IgD-negative memory B cell (primary cell): ENCODE data around the gene GLG1. TPM values are rescaled to one million over a fixed set of nuclear protein-coding genes. Genes with fewer than 3 reads are reported as not detected.
"Not testable (repeated sequence)": the region's sequence is repeated elsewhere in the genome, so short reads cannot be mapped to it uniquely, and the experiment has no call there.

Experiments
- H3K27ac Mint-ChIP-seq, 3 donors: one replicate each; pipeline ENCODE4 v1.8.0; 2020 to 2022; ENCODE audit warnings: mild to moderate bottlenecking in 3 of 3, mixed read lengths in 3 of 3, moderate library complexity in 1 of 3
- H3K27me3 Mint-ChIP-seq: one replicate; pipeline ENCODE4 v1.8.0; 2021; ENCODE audit warnings: mixed read lengths
- H3K36me3 Mint-ChIP-seq: one replicate; pipeline ENCODE4 v1.8.0; 2020; ENCODE audit warnings: mild to moderate bottlenecking, mixed read lengths
- H3K4me1 Mint-ChIP-seq, 3 donors: one replicate each; pipeline ENCODE4 v1.8.0; 2020 to 2022; ENCODE audit warnings: mixed read lengths in 3 of 3, mild to moderate bottlenecking in 1 of 3
- H3K4me3 Mint-ChIP-seq, 4 donors: one replicate each; pipeline ENCODE4 v1.8.0; 2020 to 2022; ENCODE audit warnings: mild to moderate bottlenecking in 4 of 4, mixed read lengths in 4 of 4, moderate library complexity in 3 of 4
- H3K9me3 Mint-ChIP-seq, 3 donors: one replicate each; pipeline ENCODE4 v1.8.0; 2020 to 2021; ENCODE audit warnings: mixed read lengths in 3 of 3, mild to moderate bottlenecking in 1 of 3
- polyA plus RNA-seq: library from polyadenylated mRNA; unstranded; fragments of 300-500 nt; fragmentation: Illumina TruSeq; gene quantifications from one replicate; pipeline ENCODE4 v1.2.3, GENCODE V29; 2021

GLG1 gene
- polyA plus RNA-seq, 1 donor from 2014 or later: 91.8 TPM

DNA sequence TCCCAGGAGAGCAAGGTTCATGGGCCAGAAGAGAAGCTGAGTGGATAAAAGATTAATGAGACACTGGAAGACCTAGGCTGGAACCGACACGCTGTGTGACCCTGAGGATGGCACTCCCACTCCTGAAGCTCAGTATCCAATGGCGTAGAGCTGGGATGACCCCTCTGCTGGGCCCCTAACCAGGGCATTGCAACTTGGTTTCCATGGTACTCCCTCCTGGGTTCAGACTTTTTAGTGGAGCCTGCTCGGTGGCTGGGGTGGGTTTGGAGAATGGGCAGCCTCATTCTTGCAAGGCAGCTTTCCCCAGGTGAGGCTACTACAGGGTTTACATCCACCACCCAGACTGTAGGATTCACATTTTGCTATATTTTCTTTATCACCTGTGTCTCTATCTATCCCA, 183.2 kb downstream of the GLG1 start:
- H3K4me3 Mint-ChIP-seq, H3K27ac Mint-ChIP-seq, H3K9me3 Mint-ChIP-seq, H3K4me1 Mint-ChIP-seq, H3K27me3 Mint-ChIP-seq, H3K36me3 Mint-ChIP-seq: not testable (repeated sequence)

DNA sequence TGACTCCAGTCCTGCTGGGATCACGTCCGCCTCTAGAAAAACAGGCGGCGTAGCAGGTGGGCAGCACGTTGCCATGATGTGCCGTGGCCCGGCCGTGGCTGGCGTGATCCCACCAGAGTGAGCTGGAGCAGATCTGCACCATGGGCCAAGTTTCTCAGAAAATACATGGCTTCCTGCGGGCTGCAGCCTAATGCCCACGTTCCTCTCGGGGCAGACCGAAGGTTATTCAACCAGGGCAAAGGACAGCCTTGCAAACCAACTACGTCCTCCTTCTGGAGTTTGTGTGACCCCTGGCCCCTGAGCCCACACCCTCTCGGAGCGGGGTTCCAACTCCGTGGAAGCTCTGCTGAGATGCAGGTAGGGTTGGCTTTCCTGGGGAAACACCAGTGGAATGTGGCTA, 184.8 kb downstream of the GLG1 start:
- not testable (repeated sequence) for H3K27ac Mint-ChIP-seq, H3K27me3 Mint-ChIP-seq, H3K4me1 Mint-ChIP-seq

DNA sequence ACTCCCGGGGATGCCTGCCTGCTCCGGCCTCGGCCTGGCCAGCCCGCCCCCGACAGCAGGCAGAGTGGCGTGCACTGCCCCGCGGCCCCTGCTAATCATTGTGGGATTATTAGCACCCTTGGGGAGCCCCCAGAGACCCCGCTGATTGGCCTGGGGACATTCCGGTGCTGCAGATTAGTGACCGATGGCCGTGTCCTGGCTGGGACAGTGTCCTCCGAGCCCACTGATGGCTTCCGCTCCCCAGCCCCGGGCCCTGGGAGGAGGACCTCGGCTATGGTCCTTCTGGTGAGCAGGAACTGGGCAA, 185.5 kb downstream of the GLG1 start:
- not testable (repeated sequence) for H3K9me3 Mint-ChIP-seq, H3K4me1 Mint-ChIP-seq, H3K27ac Mint-ChIP-seq, H3K27me3 Mint-ChIP-seq, H3K36me3 Mint-ChIP-seq, H3K4me3 Mint-ChIP-seq

More for the DNA sequence above, 184.8 kb downstream of the GLG1 start:
- not testable (repeated sequence) for H3K9me3 Mint-ChIP-seq, H3K36me3 Mint-ChIP-seq, H3K4me3 Mint-ChIP-seq

DNA sequence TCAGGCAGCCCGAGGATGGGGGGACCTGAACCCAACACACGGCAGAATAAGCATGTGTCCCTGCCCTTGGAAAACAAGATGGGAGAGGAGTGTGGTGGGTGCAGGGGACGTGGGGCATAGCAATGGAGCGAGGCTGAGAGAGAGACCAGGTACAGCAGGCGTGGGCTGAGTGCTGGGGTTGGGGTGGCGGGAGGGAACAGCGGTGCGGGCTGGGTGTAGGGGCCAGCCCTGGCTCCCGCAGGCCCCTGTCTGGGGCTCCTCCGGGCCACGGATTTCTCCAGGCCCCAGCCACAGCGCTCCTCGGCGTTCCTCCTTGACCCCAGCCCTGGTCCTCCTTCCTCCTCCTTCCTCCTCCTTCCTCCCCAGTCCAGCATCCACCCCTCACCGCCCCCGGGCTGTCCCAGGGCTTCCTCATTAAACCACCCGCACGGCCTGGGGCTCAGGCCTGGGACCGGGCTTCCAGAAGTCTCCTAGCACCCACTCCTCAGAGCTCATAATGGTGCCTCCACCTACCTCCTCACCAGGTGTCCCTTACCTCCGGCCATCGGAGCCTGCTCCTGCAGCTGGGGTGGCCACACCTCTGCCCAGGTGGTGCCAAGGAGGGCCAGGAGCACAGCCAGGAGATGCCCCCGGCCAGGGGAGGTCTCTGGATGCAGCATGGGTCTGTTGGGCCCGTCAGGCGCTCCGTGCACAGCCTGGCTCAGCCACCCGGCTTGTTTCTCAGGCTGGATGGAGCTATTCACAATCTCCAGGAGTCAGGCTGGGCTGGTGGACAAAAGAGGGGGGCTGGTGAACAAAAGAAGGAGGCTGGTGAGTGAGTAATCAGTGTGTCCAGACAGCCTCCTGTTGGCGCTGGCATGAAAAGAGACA, 186.1 kb downstream of the GLG1 start, which contains the start of gene CLEC18B:
Gene CLEC18B (minus strand): TSS at position 867 of the 870 bp plus-strand sequence. CDS start 208 bp downstream, at position 659.
- not testable (repeated sequence) for H3K4me3 Mint-ChIP-seq, H3K27ac Mint-ChIP-seq, H3K36me3 Mint-ChIP-seq, H3K27me3 Mint-ChIP-seq, H3K9me3 Mint-ChIP-seq, H3K4me1 Mint-ChIP-seq

DNA sequence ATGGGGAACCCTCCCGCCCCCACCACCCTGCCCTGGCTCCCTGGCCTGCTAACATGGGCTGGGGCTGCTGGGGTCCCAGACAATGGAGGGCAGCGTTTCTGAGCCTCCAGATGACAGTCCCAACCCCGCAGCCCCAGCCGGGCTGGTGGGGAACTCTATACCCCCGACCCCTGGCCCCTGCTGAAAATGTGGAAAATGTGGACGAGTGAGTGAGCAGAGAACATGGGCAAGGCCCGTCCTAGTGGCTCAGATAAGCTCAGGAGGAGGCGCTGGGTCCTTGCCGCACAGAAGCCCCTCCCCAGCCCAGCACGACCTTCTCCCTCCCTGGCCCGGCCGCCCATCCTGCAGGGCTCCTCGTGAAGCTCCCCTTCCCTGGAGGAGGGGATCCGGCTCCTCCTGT, 187.1 kb downstream of the GLG1 start:
- not testable (repeated sequence) for H3K4me3 Mint-ChIP-seq, H3K4me1 Mint-ChIP-seq, H3K9me3 Mint-ChIP-seq

DNA sequence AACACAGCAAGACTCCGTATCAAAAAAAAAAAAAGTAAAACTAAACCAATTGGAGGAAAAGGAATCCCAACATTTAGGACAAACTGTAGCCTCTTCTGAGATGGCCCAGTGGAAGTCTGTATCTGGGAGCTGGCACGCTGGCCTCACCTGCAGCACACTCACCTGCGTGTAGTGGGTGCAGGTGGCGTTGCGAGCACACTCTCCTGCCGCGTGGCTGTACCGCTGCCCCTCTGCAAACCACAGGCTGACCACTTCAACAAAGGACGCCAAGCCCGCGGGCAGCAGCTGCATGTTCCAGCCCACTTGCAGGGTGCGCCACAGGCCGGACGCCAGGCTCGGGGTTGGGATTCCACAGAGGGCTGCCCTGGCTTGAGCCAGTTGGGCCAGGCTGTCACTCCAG, 189.0 kb downstream of the GLG1 start:
- H3K36me3 Mint-ChIP-seq, H3K4me1 Mint-ChIP-seq, H3K9me3 Mint-ChIP-seq, H3K27ac Mint-ChIP-seq, H3K4me3 Mint-ChIP-seq, H3K27me3 Mint-ChIP-seq: not testable (repeated sequence)

More for the DNA sequence above, 187.1 kb downstream of the GLG1 start:
- H3K27ac Mint-ChIP-seq, H3K27me3 Mint-ChIP-seq, H3K36me3 Mint-ChIP-seq: not testable (repeated sequence)

DNA sequence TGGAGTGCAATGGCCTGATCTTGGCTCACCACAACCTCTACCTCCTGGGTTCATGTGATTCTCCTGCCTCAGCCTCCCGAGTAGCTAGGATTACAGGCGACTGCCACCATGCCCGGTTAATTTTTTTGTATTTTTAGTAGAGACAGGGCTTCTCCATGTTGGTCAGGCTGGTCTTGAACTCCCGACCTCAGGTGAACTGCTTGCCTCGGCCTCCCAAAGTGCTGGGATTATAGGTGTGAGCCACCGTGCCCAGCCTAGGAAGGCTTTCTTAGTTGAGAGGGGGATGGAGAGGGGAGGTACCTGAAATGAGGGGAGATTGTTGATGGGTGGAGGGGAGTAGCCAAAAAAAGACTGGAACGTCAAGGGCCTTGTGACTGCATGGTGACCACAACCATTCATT, 193.0 kb downstream of the GLG1 start:
- H3K27me3 Mint-ChIP-seq, H3K4me3 Mint-ChIP-seq, H3K4me1 Mint-ChIP-seq, H3K36me3 Mint-ChIP-seq, H3K27ac Mint-ChIP-seq, H3K9me3 Mint-ChIP-seq: not testable (repeated sequence)

DNA sequence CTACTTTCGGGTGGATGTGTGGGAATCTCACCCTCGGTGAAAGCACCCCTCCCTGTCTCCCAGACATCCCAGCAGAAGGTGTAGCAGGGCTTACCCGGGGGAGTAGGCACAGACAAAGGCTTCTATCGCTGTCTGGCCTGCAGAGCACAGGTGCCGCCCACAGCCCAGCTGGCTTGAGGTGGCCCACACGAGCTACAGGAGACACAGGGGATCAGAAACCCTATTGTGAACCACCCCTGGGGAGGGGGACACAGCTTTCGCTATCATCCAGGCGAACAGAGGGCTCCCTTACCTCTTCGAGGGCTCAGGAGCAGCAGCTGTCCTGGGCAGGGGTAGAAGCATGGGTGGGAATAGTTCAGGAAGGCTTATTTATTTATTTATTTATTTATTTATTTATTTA, 193.4 kb downstream of the GLG1 start:
- H3K9me3 Mint-ChIP-seq, H3K4me1 Mint-ChIP-seq, H3K27me3 Mint-ChIP-seq, H3K36me3 Mint-ChIP-seq, H3K27ac Mint-ChIP-seq, H3K4me3 Mint-ChIP-seq: not testable (repeated sequence)

DNA sequence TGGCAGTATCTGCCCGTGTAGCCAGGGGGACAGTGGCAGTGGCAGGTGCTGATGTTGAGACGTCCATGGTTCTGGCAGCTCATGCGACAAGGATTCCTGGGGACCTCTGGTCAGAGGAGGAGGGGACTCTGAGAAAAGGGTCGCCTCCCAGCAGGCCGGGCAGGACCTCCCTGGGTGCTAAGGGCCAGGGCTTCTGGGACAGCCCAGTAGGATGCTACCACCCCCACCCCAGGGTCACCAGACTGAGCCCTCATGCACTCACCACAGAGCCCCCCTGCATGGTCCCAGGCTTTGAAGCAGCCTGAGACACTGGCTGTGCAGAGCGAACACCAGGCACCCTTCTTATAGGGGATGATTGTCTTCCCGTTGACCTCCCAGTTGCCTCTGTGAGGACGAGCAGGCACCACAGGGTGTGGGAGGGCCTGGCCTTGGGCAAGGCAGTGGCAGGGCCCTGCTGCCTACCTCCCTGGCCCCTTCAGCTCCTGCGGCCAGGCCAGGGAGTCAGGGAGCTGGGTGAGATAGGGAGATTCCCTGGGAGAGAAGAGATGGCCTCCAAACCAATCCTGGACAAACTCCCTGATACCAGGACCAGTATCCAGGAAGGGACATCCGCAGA, 194.0 kb downstream of the GLG1 start:
- not testable (repeated sequence) for H3K4me3 Mint-ChIP-seq, H3K36me3 Mint-ChIP-seq, H3K27me3 Mint-ChIP-seq, H3K4me1 Mint-ChIP-seq, H3K27ac Mint-ChIP-seq, H3K9me3 Mint-ChIP-seq

DNA sequence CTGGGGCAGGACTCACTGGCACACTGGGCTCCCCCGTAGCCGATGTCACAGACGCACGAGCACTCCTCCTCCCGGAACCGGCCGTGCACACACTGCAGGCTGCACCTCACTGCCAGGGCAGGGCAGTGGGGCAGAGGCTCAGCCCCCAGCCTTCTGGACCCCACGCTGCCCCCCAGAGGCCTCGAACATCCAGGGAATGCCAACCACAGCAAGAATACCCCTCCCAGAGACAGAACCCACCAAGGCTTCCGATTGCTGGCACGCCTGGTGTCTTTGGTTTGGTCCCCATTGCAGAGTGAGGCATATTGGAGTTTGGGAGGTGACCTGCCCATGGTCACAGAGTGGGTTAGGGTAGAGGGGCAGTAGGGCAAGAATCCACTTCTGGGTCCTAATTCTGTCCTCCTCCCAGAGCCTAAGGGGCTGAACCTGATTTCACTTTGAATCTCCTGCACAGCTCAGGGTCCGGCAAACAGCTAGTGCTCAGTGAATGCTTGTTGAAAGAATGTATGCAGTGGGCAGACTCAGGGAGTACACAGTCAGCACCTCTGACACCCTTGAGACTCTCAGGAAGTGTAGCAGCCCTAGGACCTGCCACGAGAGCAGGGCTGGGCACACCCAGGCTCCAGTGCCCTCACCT, 194.7 kb downstream of the GLG1 start:
- not testable (repeated sequence) for H3K4me3 Mint-ChIP-seq, H3K9me3 Mint-ChIP-seq, H3K4me1 Mint-ChIP-seq, H3K36me3 Mint-ChIP-seq, H3K27ac Mint-ChIP-seq, H3K27me3 Mint-ChIP-seq

DNA sequence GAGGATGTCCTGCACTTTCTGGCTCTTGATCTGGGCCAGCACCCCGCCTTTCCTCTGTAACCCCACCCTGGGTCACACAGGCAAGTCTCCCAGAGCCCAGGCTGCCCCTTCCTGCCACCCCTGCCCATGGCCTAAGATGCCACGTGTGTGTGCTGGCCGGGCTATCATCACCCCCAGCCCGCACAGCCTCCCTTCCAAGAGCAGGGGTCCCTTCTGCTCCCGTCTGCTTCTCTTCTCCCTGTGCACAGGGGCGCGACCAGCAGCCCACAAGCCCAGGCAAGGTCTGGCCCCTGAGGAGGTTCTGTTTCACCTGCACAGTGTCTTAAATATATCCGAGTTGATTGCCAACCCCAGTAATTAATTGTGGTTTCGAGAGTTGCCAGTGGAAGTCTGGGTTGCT, 195.9 kb downstream of the GLG1 start:
- H3K36me3 Mint-ChIP-seq, H3K27me3 Mint-ChIP-seq, H3K27ac Mint-ChIP-seq, H3K4me1 Mint-ChIP-seq, H3K4me3 Mint-ChIP-seq, H3K9me3 Mint-ChIP-seq: not testable (repeated sequence)

DNA sequence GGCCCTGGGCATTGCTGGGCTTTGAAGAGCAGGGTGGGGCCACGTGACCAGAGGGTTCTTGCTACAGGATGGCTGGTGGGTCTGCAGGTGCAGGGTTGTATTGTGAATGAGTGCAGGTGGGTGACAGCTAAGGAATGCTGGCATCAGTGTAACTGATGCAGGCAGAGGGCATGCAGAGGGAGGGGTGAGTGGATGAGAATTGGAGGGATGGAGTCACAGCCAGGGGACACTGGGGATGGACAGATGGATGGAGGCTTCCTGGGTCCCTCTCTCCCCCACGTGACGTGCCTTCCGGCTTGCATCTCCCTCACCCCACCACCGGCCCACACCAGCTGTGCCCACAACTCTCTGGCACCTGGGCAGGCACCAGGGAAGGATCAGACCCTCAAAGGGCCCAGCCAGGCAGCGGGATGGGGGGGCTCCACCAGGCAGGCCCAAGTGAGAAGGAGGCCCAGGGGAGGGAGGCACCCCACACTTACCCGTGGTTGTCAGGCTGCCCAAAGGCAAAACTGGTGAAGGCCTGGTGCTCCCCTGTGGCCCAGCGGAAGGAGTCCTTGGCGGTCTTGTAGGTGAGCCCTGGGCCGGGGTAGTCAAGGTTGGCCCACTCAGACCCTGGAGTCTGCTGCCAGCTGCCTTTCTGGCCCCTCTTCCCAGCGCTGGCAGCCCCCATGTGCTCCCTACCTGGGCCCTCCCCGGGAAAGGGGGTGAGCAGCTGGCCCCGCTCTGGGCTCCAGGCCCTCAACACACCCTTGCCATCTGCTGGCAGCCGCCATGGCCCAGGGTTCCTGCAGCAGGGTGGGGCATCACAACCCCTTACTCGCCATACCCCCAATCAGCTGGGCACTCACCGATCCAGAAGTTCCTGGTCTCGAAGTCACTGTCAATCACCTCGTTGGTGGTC, 196.6 kb downstream of the GLG1 start:
- not testable (repeated sequence) for H3K4me3 Mint-ChIP-seq

DNA sequence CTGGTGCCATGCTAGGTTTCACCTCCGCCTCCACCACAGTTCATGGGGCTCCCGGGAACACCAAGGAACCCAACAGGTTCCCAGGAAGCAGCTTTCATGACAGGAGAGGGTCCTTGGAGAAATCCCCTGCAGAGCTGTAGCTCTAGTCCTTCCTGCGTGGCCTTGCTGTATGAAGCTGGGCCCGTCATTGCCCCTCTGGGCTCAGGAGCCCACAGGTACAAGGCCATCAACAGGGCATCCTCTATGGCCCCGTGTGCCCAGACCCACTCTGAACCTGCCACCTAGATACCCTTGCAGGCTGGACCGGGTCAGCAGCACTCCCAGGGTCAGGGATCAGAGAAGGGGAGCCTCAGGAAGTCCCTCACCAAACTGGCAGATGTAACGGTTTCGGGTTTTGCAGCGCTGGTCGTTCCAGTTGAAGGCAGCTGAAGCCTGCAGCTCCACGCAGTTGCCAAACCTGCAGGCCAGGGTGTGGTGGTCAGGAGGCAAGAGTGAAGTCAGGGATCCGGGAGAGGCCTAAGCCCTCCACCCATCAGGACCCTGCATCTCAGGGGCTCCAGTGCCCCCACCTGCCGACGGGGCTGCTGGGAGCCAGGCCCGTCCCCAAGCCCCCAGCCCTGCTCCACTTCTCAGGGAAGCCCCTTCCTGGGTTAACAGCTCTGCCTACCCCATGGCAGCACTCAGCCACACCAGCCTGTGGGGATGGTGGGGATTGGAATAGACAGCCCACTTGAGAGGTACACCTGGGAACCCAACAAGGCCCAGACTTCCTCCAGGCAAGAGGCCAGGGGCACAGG, 197.5 kb downstream of the GLG1 start:
- peak overlapping the region in 1 of 3 donors; percentile 69 for H3K27ac Mint-ChIP-seq
- not testable (repeated sequence) for H3K4me1 Mint-ChIP-seq, H3K36me3 Mint-ChIP-seq, H3K4me3 Mint-ChIP-seq, H3K9me3 Mint-ChIP-seq, H3K27me3 Mint-ChIP-seq

More for the DNA sequence above, 196.6 kb downstream of the GLG1 start:
- not testable (repeated sequence) for H3K36me3 Mint-ChIP-seq, H3K4me1 Mint-ChIP-seq, H3K9me3 Mint-ChIP-seq, H3K27me3 Mint-ChIP-seq
- H3K27ac Mint-ChIP-seq: peak overlapping the region in 1 of 3 donors; percentile 69

DNA sequence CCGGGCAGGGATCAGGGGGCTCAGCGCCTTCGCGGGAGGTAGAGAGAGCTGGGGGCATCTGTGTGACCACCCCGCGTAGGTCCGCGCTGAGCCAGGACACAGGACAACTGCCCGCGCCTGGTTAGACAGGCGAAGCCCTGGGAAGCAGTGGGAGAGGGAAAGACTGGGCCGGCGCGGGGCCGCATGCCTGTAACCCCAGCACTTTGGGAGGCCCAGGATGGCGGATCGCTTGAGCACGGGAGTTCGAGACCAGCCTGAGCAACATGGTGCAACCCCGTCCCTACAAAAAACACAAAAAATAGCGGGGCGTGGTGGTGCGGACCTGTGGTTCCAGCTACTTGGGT, 199.6 kb downstream of the GLG1 start:
- H3K27ac Mint-ChIP-seq, H3K9me3 Mint-ChIP-seq, H3K36me3 Mint-ChIP-seq, H3K4me1 Mint-ChIP-seq, H3K27me3 Mint-ChIP-seq: not testable (repeated sequence)
- H3K4me3 Mint-ChIP-seq: peak overlapping the region in 1 of 4 donors; percentile 55
